HepG2 (cell line): ENCODE data around the gene NCDN.

Source experiments
- DPF2 ChIP-seq: sonication (generic); formaldehyde crosslinking; IDR thresholded peaks from 2 replicates; pipeline ENCODE4 v1.4.0; 2020; ENCODE audit warnings: mild to moderate bottlenecking, low read depth, missing genetic modification reagents, borderline replicate concordance
- IKZF1 ChIP-seq: fragments of 450-650 bp; IDR thresholded peaks from 2 replicates; pipeline ENCODE4 v1.7.1; 2016
- JARID2 ChIP-seq: sonication (generic); formaldehyde crosslinking; IDR thresholded peaks from 2 replicates; pipeline ENCODE4 v1.8.1; 2023; ENCODE audit warnings: missing genetic modification reagents, inconsistent platforms; ENCODE audit not compliant: insufficient replicate concordance
- MZF1 ChIP-seq: sonication (generic); formaldehyde crosslinking; IDR thresholded peaks from 2 replicates; pipeline ENCODE4 v1.8.1; 2023; ENCODE audit warnings: mild to moderate bottlenecking, missing genetic modification reagents, borderline replicate concordance
- NR3C1 ChIP-seq: sonication (generic); formaldehyde crosslinking; IDR thresholded peaks from 2 replicates; pipeline ENCODE4 v1.4.0; 2020; ENCODE audit warnings: missing genetic modification reagents
- SP1 ChIP-seq, 2 experiments: fragments of 450-650 bp in 1 of 2; sonication (generic) in 1 of 2; formaldehyde crosslinking in 1 of 2; IDR thresholded peaks; 2 replicates each; pipeline versions ENCODE4 v1.4.0 to v1.6.1; 2016 to 2020; ENCODE audit warnings: missing genetic modification reagents in 1 of 2
- ZNF335 ChIP-seq: sonication (generic); formaldehyde crosslinking; IDR thresholded peaks from 2 replicates; pipeline ENCODE4 v1.4.0; 2020; ENCODE audit warnings: missing genetic modification reagents
- TF ChIP-seq, protein P1 (sequence below): sonication (generic); formaldehyde crosslinking; IDR thresholded peaks from 2 replicates; pipeline ENCODE4 v1.5.0; 2020; ENCODE audit warnings: mild to moderate bottlenecking, missing genetic modification reagents, moderate library complexity
- TF ChIP-seq, protein P2 (sequence below): sonication (generic); formaldehyde crosslinking; conservative IDR thresholded peaks from 2 replicates; pipeline ENCODE4 v1.4.0; 2020; ENCODE audit warnings: missing genetic modification reagents

DNA sequence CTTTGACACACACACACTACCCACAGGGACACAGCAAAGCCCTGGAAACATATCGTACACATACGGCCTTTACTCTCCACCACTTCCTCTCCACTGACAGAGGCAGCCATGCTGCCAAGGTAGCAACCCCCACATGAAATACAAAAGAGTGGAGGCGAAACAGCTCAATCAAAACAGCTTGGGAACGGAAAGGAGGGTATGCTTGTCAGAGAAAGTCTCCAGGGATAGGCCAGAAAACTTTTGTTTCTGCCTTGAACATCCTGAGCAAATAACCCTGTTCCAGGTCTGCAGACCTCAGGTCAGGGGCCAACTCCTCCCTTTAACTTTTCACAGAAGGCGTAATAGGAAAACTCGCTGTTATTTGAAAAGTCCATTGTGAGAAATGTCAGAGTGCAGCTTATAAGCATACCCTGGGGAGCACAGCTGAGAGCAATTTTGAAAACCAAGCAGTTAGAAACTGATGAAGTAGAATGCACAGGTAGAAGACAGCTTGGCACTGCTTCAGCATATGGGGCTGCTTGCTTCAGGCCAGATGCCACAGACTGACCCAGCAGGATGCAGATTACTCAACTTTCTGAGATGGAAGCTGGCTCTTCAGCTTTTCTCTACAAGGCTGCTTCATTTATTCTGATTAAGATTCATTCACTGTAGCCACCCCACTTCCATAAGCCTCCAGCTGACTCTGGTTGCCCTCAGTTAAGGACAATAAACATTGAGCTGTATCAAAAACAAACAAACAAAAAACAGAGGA lies 18.4 kb upstream of the NCDN start:
- TF ChIP-seq DPF2, result no peak
- TF ChIP-seq, protein P1, sequence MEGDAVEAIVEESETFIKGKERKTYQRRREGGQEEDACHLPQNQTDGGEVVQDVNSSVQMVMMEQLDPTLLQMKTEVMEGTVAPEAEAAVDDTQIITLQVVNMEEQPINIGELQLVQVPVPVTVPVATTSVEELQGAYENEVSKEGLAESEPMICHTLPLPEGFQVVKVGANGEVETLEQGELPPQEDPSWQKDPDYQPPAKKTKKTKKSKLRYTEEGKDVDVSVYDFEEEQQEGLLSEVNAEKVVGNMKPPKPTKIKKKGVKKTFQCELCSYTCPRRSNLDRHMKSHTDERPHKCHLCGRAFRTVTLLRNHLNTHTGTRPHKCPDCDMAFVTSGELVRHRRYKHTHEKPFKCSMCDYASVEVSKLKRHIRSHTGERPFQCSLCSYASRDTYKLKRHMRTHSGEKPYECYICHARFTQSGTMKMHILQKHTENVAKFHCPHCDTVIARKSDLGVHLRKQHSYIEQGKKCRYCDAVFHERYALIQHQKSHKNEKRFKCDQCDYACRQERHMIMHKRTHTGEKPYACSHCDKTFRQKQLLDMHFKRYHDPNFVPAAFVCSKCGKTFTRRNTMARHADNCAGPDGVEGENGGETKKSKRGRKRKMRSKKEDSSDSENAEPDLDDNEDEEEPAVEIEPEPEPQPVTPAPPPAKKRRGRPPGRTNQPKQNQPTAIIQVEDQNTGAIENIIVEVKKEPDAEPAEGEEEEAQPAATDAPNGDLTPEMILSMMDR (CRISPR knock-in tag), result no peak
- TF ChIP-seq ZNF335 (CRISPR knock-in tag), result no peak
- TF ChIP-seq, protein P2, sequence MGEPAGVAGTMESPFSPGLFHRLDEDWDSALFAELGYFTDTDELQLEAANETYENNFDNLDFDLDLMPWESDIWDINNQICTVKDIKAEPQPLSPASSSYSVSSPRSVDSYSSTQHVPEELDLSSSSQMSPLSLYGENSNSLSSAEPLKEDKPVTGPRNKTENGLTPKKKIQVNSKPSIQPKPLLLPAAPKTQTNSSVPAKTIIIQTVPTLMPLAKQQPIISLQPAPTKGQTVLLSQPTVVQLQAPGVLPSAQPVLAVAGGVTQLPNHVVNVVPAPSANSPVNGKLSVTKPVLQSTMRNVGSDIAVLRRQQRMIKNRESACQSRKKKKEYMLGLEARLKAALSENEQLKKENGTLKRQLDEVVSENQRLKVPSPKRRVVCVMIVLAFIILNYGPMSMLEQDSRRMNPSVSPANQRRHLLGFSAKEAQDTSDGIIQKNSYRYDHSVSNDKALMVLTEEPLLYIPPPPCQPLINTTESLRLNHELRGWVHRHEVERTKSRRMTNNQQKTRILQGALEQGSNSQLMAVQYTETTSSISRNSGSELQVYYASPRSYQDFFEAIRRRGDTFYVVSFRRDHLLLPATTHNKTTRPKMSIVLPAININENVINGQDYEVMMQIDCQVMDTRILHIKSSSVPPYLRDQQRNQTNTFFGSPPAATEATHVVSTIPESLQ (CRISPR knock-in tag), result no peak
- no peak for TF ChIP-seq MZF1 (CRISPR knock-in tag)
- no peak for TF ChIP-seq IKZF1
- no peak for TF ChIP-seq NR3C1
- no peak for TF ChIP-seq SP1 (IDR thresholded peaks at IDR 0.05)
- no peak for TF ChIP-seq SP1 (CRISPR knock-in tag; IDR thresholded peaks at IDR 0.05)
- TF ChIP-seq JARID2 (CRISPR knock-in tag), result no peak
